Effector memory CD8-positive, alpha-beta T cell (primary cell): ENCODE data around the gene SMIM41.
A peak's percentile ranks its signal among the peaks of the same experiment; 100 is the strongest.

ENCODE experiments used
- ATAC-seq: fragments of 150-1000 bp; cut with Tn5 transposase; replicated peaks from 2 replicates; pipeline ENCODE4 v1.10.0; 2021; ENCODE audit warnings: mild to moderate bottlenecking, moderate library complexity
- DNase-seq, 3 experiments: peaks; one replicate each; pipeline ENCODE4 v3.0.0; 2021
- H3K27ac Mint-ChIP-seq, 2 donors: one replicate each; pipeline ENCODE4 v1.8.0; 2022; ENCODE audit warnings: mild to moderate bottlenecking in 2 of 2, mixed read lengths in 2 of 2, moderate library complexity in 2 of 2
- H3K27me3 Mint-ChIP-seq, 2 donors: one replicate each; pipeline ENCODE4 v1.8.0; 2022; ENCODE audit warnings: mixed read lengths in 2 of 2
- H3K36me3 Mint-ChIP-seq: one replicate; pipeline ENCODE4 v1.8.0; 2022; ENCODE audit warnings: mild to moderate bottlenecking, moderate library complexity, mixed read lengths; ENCODE audit not compliant: insufficient read depth
- H3K4me1 Mint-ChIP-seq, 2 donors: one replicate each; pipeline ENCODE4 v1.8.0; 2022; ENCODE audit warnings: low read depth in 2 of 2, mixed read lengths in 2 of 2
- H3K4me3 Mint-ChIP-seq, 2 donors: one replicate each; pipeline ENCODE4 v1.8.0; 2022; ENCODE audit warnings: mild to moderate bottlenecking in 2 of 2, mixed read lengths in 2 of 2, moderate library complexity in 2 of 2
- H3K9me3 Mint-ChIP-seq, 2 donors: one replicate each; pipeline ENCODE4 v1.8.0; 2022; ENCODE audit warnings: mixed read lengths in 2 of 2
- total RNA-seq, 9 experiments: gene quantifications; one replicate each; lab custom pipeline; 2026; lab: John Stamatoyannopoulos, UW

Gene SMIM41
- total RNA-seq, result 0 to 1.0 (median 0.07) reads per million in 9 experiments

DNA sequence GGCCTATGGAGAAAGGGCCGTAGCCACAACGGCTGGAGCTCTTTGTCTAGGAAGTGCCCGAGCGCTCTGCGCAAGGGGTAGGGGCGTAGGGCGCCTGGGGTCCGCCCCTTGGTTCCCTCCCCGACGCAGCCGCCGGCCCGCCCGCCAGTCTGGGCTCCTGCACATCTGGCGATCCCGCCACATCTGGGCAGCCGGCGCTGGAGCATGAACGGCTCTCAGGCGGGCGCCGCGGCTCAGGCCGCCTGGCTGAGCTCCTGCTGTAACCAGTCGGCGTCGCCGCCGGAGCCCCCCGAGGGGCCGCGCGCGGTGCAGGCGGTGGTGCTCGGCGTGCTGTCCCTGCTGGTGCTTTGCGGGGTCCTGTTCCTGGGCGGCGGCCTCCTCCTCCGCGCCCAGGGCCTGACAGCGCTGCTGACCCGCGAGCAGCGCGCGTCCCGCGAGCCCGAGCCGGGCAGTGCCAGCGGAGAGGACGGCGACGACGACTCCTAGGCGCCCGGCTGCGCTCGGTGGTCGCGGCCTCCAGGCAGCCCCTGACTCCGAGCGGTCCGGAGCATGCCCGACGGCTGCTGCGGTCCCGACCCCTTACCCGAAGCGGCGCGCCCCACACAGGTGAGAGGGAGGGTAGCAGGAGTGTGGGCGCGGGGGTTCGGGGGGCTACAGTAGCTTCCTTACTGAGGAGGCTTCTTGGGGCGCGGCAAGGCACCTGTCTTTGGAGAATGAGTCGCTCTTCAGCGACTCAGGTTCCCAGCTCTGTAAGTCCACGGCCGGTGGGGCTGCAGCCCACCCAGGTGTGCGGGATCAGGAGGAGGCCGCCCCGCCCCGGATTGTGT, at the start of gene SMIM41:
SMIM41 (plus strand) TSS at position 129 of the 827 bp plus-strand sequence; CDS start at position 205, 76 bp downstream.
- ATAC-seq, result no peak
- no peaks in the 10 kb centered on the region for H3K27me3 Mint-ChIP-seq
- H3K4me3 Mint-ChIP-seq, result no peak within 1 kb of the TSS
- no peak for DNase-seq
- H3K4me1 Mint-ChIP-seq, result peaks cover 6 to 12% of the 10 kb centered on the region in 2 donors
- peaks cover 27% of the 10 kb centered on the region for H3K36me3 Mint-ChIP-seq
- no peak within 1 kb of the TSS for H3K27ac Mint-ChIP-seq
- no peaks in the 10 kb centered on the region for H3K9me3 Mint-ChIP-seq

DNA sequence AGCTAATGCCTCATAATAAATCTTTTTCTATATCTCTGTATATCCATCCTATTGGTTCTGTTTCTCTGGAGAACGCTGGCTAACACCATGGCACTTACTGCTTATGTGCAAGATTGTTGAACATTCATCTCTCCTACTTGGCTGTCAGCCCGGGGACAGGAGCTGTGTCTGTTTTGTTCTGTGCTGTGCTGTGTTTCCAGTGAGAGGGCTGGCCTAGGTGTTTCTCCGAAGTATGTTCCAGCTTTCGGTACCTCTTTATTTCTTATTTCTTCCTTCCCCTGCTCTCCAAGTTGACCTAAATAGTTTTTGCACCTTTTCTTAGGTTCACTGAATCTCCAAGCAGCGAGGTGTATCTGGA, 47.1 kb upstream of the SMIM41 start:
- no peak for DNase-seq
- Mint-ChIP-seq H3K4me1 (peaks cover 10 to 19% of the 10 kb centered on the region in 2 donors), H3K27me3 (no peaks in the 10 kb centered on the region), H3K27ac (peak overlapping the region; percentile 78 to 85), H3K36me3 (peaks cover 25% of the 10 kb centered on the region), H3K9me3 (no peaks in the 10 kb centered on the region), H3K4me3 (peak overlapping the region; percentile 73 to 77)
- no peak for ATAC-seq

DNA sequence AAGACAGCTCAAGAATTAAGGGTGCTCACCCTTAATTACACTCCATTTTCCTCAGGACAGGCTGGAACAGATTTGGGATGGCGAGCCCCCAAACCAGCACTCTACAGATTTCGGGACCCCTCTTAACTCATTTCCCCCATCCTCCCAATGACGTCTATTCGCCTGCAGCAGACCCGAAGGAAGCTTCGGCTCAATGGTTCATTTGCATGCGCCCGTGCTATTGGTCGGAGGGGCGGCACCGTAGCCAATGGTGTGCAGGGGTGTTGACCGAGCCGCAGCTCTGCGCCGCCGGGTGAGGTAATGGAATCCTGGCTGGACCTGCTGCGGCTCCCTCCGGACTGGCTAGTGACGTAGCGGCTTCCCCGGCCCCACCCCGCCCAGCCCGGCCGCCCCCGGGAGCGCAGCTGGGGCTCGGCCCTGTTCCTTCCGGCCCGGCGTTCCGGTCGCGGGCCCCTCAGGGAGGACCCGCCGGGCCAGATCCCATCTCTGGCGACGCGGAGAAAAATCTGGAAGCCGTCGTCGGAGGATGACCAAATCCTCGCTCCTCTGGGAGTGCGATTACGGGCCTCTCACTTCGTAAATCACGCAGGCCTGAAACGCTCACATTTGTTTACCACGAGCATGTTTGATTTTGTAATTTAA, 46.6 kb upstream of the SMIM41 start:
- Mint-ChIP-seq H3K36me3 (peaks cover 24% of the 10 kb centered on the region), H3K4me3 (peak overlapping the region; percentile 73 to 77), H3K4me1 (peaks cover 10 to 22% of the 10 kb centered on the region in 2 donors), H3K27me3 (no peaks in the 10 kb centered on the region), H3K9me3 (no peaks in the 10 kb centered on the region), H3K27ac (peak overlapping the region; percentile 78 to 85)
- ATAC-seq (peak; percentile 75), DNase-seq (peak; percentile 73 to 75 (median 73))

DNA sequence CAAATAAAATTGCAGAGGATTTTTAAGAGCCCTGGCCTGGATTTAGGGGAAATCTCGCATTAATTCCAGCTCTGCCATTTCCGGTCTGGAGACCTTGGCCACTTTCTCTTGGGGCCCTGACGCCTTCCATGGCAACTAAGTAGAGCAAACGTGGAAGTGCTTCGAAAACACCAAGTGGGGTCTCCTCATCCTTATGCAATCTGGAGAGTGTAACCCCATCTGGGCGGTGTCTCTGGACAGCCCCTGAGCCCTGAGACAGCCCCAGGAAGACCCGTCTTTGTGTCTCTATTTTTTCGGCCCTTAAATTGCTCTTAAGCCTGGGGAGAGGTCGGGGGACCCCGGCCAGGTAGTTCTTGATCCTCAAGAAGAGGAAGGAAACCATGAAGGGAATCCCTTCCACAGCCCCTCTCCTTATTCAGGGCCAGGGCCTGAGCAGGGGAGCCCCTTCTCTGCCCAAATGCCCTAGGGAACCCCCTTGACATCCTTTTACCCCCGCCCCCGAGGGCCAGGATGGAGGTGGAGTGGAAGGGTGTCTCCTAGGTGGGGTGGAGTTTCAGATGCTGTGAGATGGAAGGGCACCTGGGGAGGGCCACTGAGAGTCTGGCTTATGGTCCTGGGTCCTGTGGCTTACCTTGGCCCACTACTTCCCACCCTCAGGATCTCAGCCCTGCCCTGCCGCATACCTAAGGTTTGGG, 45.9 kb upstream of the SMIM41 start:
- H3K27me3 Mint-ChIP-seq, result no peaks in the 10 kb centered on the region
- peak overlapping the region; percentile 78 to 85 for H3K27ac Mint-ChIP-seq
- no peak for DNase-seq
- no peak for ATAC-seq
- no peaks in the 10 kb centered on the region for H3K9me3 Mint-ChIP-seq
- H3K36me3 Mint-ChIP-seq, result peaks cover 18% of the 10 kb centered on the region
- peak overlapping the region; percentile 73 to 77 for H3K4me3 Mint-ChIP-seq
- peaks cover 10 to 24% of the 10 kb centered on the region in 2 donors for H3K4me1 Mint-ChIP-seq

DNA sequence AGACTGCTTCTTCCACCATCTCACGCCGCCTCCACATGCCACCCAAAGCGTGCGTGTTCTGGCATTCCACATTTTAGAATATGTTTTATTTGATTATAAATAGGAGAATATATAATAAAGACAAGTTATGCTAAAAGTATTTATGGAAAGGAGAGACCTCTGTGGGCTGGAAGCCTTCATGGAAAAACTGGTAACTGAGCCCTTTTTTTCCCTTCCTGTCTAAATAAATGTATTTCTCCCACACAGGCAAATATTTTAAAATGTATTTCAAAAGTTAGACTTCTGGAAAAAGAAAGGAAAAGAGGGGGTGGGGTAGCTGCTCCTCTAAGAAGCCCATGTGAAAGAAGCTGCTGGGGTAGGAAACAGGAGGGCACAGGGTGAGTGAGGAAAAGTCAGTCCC, 44.3 kb upstream of the SMIM41 start:
- H3K27me3 Mint-ChIP-seq, result no peaks in the 10 kb centered on the region
- no peak for DNase-seq
- H3K4me1 Mint-ChIP-seq, result peaks cover 10 to 24% of the 10 kb centered on the region in 2 donors
- peak overlapping the region in 1 of 2 donors; percentile 52 for H3K27ac Mint-ChIP-seq
- H3K4me3 Mint-ChIP-seq, result peak overlapping the region; percentile 6 to 63
- no peaks in the 10 kb centered on the region for H3K9me3 Mint-ChIP-seq
- peaks cover 18% of the 10 kb centered on the region for H3K36me3 Mint-ChIP-seq
- ATAC-seq, result no peak

DNA sequence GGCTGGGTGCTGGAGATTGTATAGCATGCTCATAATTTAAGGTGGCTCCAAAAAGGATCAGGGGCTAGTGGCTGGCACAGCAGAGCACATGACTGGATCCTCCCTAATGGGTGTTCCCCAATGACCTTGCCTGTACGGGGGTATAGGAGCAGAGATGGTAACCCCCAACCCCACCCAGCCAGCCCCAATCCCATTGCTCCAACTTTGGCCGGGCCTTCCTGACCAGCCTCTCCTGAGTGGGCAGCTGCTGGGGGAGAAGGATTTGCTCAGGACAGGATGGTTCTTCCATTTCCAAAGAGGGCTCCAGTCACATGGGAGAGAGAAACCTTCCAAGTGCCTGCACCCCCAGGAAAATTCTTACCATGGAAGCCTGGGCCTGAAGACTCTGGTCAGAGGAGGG, 43.6 kb upstream of the SMIM41 start:
- DNase-seq (no peak), ATAC-seq (no peak)
- no peaks in the 10 kb centered on the region for H3K27me3 Mint-ChIP-seq
- peak overlapping the region; percentile 62 to 88 for H3K27ac Mint-ChIP-seq
- peaks cover 10 to 24% of the 10 kb centered on the region in 2 donors for H3K4me1 Mint-ChIP-seq
- peak overlapping the region; percentile 59 to 63 for H3K4me3 Mint-ChIP-seq
- no peaks in the 10 kb centered on the region for H3K9me3 Mint-ChIP-seq
- peaks cover 18% of the 10 kb centered on the region for H3K36me3 Mint-ChIP-seq

DNA sequence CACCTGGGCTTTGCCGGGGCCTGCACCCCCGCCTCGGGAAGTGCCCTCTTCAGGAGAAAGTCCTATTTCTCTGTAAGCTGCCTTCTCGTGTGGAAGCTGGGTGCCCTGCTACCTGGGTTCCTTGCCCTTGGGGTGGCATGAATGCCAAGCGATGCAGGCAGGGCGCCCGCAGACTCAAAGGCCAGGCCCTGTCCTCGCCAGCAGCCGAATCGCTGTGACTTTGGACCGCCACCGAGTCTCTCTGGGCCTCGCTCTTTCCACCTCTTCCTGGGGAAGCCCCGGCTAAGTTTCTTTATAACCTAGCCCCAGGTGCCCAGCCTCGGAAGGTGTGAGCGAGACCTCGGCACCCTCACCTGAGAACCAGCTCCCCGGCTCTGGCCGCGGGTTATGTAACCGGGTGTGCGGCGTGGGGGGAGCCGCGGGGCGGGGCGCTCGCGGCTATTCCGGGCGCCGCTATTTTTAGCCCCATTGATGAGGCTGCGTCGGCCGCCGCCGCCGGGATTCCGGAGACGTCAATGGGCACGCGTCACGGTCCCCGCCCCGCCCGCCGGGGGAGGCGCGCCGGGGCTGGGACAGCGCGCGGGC, 42.8 kb upstream of the SMIM41 start:
- H3K27ac Mint-ChIP-seq, result peak overlapping the region; percentile 62 to 88

DNA sequence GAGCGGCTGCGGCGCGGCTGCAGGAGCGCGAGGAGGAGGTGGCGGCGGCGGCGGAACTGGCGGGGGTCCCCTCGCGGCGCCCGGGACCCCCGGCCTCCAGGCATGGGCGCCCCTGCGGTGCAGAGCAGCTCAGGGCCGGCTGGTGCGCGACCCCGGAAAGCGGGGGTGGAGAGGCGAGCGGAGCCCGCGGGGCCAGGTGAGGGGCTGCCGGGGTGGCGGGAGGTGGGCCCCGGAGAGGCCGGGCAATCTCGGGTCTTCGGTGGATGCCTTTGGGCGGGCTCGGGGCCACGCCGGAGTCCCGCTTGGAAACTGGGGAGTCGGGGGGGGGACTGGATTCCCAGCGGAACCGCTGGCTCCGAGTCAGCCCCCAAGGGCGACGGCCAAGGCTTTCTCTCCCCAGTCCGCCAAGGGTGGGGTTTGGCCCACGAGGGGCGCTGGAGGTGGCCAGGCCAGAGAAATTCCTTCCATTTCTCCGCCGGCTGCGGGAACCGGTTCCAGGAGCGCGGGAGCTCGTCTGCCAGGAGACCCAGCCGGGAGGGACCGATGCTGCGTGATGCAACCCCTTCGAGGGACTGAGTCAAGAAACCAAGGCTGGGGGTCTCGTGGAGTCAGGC, 42.1 kb upstream of the SMIM41 start:
- peak; percentile 0 for ATAC-seq
- H3K9me3 Mint-ChIP-seq, result no peaks in the 10 kb centered on the region
- peak overlapping the region in 1 of 2 donors; percentile 88 for H3K27ac Mint-ChIP-seq
- DNase-seq, result no peak
- peaks cover 18 to 31% of the 10 kb centered on the region in 2 donors for H3K4me1 Mint-ChIP-seq
- peaks cover 22% of the 10 kb centered on the region for H3K36me3 Mint-ChIP-seq
- no peaks in the 10 kb centered on the region for H3K27me3 Mint-ChIP-seq
- peak overlapping the region; percentile 36 to 59 for H3K4me3 Mint-ChIP-seq

More for the DNA sequence above, 42.8 kb upstream of the SMIM41 start:
- peak; percentile 78 for ATAC-seq
- no peaks in the 10 kb centered on the region for H3K9me3 Mint-ChIP-seq
- peak; percentile 83 to 88 (median 85) for DNase-seq
- H3K36me3 Mint-ChIP-seq, result peaks cover 18% of the 10 kb centered on the region
- peak overlapping the region; percentile 59 to 63 for H3K4me3 Mint-ChIP-seq
- no peaks in the 10 kb centered on the region for H3K27me3 Mint-ChIP-seq
- peaks cover 12 to 25% of the 10 kb centered on the region in 2 donors for H3K4me1 Mint-ChIP-seq

DNA sequence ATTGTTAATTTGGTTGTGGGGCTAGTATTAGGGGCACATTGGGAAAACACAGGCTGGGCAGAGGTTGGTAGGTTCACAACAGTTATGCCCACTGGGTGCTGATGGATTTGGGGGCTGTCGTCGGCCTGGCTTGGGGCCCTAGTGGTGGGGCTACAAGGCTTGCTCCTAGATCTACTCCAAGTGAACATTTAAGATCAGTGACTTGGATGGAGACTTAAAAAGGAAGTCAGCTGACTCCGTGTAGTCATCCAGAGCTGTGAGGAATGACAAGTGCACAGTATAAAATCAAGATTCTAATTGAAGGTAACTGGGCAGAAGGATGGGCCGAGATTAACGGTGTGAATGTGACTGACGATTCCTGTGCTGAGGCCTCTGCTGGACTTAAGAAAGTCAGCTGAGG, 41.1 kb upstream of the SMIM41 start:
- Mint-ChIP-seq H3K27ac (peak overlapping the region in 1 of 2 donors; percentile 68), H3K9me3 (no peaks in the 10 kb centered on the region), H3K4me1 (peaks cover 12 to 25% of the 10 kb centered on the region in 2 donors), H3K4me3 (peak overlapping the region; percentile 53 to 59), H3K36me3 (peaks cover 20% of the 10 kb centered on the region), H3K27me3 (no peaks in the 10 kb centered on the region)
- ATAC-seq, result no peak
- DNase-seq, result no peak

DNA sequence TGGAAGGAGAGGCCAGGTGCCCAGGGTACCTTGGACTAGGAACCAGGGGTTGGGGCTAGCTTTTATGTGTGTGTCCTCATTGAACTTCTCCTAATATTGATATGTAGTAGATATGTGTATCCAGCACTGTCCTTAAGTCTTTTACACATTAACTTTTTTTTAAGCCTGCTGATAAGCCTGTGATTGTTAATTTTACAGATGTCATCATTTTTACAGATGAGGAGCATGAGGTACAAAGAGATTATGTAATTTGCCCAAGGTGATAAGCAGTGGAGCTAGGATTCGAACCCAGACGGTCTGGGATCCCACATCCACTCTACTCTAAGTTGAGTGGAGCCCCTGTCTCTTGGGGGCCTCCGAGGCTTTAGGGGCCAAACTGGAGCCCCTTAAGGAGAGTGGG, 38.5 kb upstream of the SMIM41 start:
- H3K27ac Mint-ChIP-seq, result peak overlapping the region in 1 of 2 donors; percentile 59
- peaks cover 16% of the 10 kb centered on the region for H3K36me3 Mint-ChIP-seq
- no peaks in the 10 kb centered on the region for H3K27me3 Mint-ChIP-seq
- peaks cover 9 to 18% of the 10 kb centered on the region in 2 donors for H3K4me1 Mint-ChIP-seq
- no peak overlapping the region for H3K4me3 Mint-ChIP-seq
- ATAC-seq, result no peak
- H3K9me3 Mint-ChIP-seq, result no peaks in the 10 kb centered on the region
- no peak for DNase-seq

DNA sequence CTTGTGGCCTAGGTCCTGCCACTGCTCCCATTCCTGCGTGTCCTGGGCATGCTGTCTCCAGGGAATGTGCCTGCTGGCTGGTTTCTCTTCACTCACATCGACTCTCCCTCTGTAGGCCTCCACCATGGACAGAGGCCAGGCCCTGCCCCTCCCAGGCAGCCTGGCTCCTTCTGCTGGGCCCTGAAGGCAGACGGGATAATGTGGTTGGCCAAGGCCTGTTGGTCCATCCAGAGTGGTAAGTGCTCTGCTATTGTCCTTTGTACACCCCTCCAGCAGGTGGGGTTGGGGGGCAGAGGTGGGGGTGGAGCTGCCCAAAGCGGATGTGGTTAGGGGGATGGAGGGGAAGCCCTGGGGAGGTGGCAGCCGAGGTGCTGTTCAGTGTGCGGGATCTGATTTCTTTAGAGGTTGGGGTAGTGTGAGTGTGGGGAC, 37.8 kb upstream of the SMIM41 start:
- peak overlapping the region in 1 of 2 donors; percentile 35 for H3K4me3 Mint-ChIP-seq
- ATAC-seq (peak; percentile 54), DNase-seq (peak in 1 of 3 experiments; percentile 30)

DNA sequence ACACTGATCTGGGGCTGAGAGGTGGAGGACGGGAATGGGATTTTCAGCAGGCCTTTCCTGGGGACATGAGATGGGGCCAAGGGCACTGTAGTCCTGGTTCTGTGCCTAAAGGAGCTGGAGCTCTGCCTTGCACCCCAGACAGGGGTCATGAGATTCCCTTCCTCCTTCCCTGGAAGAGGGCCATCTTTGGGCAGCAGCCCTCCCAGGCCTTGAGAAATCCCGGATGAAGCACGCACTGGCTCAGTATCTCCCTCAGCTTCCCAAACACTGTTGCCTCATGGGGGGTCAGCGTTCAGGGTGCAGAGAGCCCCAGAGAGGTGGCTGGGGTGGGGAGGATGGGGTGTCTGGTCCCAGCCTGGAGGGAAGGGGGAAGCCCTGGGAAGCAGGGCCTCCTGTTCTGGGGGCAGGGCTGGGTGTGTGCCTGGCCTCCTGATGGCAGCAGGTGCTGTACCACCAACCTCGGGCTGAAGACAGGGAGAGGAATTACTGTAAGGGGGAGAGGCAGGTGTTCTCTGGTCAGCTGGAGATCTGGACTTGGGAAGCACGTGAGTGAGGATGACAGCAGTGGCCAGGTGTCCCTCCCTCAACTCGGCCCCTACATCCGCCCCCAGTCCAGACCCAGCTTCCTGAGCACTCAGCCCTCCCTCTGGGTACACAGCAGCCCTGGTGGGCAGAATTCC, 36.7 kb upstream of the SMIM41 start:
- H3K9me3 Mint-ChIP-seq, result no peaks in the 10 kb centered on the region
- ATAC-seq, result no peak
- no peak for DNase-seq
- H3K4me3 Mint-ChIP-seq, result no peak overlapping the region
- H3K36me3 Mint-ChIP-seq, result peaks cover 7% of the 10 kb centered on the region
- peaks cover 0 to 10% of the 10 kb centered on the region in 2 donors for H3K27me3 Mint-ChIP-seq
- H3K27ac Mint-ChIP-seq, result no peak overlapping the region
- peaks cover 9 to 12% of the 10 kb centered on the region in 2 donors for H3K4me1 Mint-ChIP-seq

More for the DNA sequence above, 37.8 kb upstream of the SMIM41 start:
- H3K36me3 Mint-ChIP-seq, result peaks cover 10% of the 10 kb centered on the region
- H3K9me3 Mint-ChIP-seq, result no peaks in the 10 kb centered on the region
- no peaks in the 10 kb centered on the region for H3K27me3 Mint-ChIP-seq
- peaks cover 9 to 14% of the 10 kb centered on the region in 2 donors for H3K4me1 Mint-ChIP-seq
- H3K27ac Mint-ChIP-seq, result peak overlapping the region; percentile 44 to 73
